Adipocyte (in vitro differentiated cells): ENCODE measurements around the gene GCLM.
"Not testable (repeated sequence)": the region's sequence is repeated elsewhere in the genome, so short reads cannot be mapped to it uniquely, and the experiment has no call there.

Experiments used
- DNase-seq: peaks from one replicate; pipeline ENCODE4 v3.0.0-alpha.2; 2015; ENCODE audit warnings: low read depth
- H3K27me3 ChIP-seq: replicated peaks from 2 replicates; pipeline ENCODE4 v1.7.0; 2013; ENCODE audit warnings: mild to moderate bottlenecking, low read length, moderate library complexity; ENCODE audit not compliant: control insufficient read depth, insufficient read depth
- H3K36me3 ChIP-seq: 2 replicates; pipeline ENCODE4 v1.7.0; 2013; ENCODE audit warnings: low read length, mild to moderate bottlenecking, moderate library complexity; ENCODE audit not compliant: control insufficient read depth, insufficient read depth, severe bottlenecking
- H3K4me1 ChIP-seq: 2 replicates; pipeline ENCODE4 v1.7.0; 2013; ENCODE audit warnings: mild to moderate bottlenecking, low read length, moderate library complexity; ENCODE audit not compliant: control insufficient read depth, insufficient read depth
- H3K4me3 ChIP-seq: 2 replicates; pipeline ENCODE4 v1.7.0; 2013; ENCODE audit warnings: mild to moderate bottlenecking, low read length, moderate library complexity
- H3K9ac ChIP-seq: 2 replicates; pipeline ENCODE4 v1.7.0; 2013; ENCODE audit warnings: mild to moderate bottlenecking, low read length, moderate library complexity
- H3K9me3 ChIP-seq: 2 replicates; pipeline ENCODE4 v1.7.0; 2013; ENCODE audit warnings: mild to moderate bottlenecking, low read length, moderate library complexity; ENCODE audit not compliant: control insufficient read depth

The GCLM gene, protein sequence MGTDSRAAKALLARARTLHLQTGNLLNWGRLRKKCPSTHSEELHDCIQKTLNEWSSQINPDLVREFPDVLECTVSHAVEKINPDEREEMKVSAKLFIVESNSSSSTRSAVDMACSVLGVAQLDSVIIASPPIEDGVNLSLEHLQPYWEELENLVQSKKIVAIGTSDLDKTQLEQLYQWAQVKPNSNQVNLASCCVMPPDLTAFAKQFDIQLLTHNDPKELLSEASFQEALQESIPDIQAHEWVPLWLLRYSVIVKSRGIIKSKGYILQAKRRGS

DNA sequence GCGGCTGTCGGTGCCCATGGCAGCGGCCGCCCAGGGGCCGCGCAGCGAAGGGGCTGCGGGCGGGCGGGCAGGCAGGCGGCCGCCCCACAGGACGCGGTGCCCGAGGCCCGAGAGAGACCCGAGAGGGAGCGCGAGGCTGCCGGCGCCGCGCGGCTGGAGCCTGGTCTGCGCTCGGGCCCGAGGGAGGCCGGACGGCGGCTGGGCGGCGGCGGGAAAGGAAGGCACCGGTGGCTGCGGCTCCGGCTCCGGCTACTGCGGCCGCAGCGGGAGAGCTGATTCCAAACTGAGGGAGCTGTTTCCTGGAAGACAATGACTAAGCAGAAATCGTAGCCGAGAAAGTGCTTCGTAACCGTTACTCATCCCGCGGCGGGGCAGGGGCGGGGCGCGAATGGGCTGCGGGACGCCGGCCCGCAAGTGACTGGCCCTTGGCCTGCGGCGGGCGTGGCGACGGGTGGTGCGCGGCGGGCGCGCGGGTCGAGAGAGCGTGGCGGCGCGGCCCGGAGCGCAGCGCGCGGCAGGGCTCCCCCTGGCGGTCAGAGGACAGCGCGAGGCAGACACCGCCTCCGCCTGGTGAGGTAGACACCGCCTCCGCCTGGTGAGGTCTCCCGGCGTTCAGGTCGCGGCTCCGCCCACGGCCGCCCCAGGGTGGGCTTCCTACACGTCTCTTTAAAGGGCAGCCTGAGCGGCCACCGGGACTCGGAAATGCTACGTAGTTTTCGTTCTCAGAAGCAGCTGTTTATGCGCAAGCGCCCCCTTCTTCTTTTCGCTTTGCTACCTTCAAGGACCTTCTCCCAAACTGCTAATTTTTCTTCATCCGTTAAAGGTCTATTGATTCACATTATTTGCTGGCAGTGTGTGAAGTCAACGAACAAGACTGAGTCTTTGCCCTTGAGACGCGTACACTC lies at the start of gene GCLM:
Gene GCLM, minus strand, starts transcription at position 285 of the 905 bp plus-strand sequence. Its CDS starts 267 bp downstream, at position 18.
- peak; percentile 97 for DNase-seq
- peak within 1 kb of the TSS; percentile 89 for H3K9ac ChIP-seq
- no peaks in the 10 kb centered on the region for H3K9me3 ChIP-seq
- H3K4me1 ChIP-seq = peaks cover 39% of the 10 kb centered on the region
- H3K36me3 ChIP-seq = no peaks in the 10 kb centered on the region
- H3K4me3 ChIP-seq = peak within 1 kb of the TSS; percentile 94
- H3K27me3 ChIP-seq = no peaks in the 10 kb centered on the region

DNA sequence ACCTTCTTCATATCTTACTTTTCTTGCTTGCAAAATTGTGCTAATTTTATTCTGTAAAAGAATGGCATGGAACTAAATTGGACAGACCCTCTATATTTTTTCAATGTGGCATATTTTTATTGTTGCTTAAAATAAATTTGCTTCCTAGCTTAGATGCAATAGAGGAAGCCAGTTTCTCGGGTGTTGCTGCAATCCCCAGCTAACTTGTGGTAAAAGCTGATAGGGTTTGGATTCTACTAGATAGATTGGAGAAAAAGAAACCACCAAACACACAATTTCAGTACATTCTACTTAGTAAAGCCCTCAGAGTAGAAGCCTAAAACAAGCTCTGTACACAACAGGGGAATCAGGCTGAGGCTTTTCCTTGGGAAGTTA lies 49.5 kb upstream of the GCLM start:
- Histone ChIP-seq H3K9me3 (peaks cover 20% of the 10 kb centered on the region), H3K4me1 (peaks cover 6% of the 10 kb centered on the region), H3K4me3 (no peak overlapping the region), H3K27me3 (no peaks in the 10 kb centered on the region), H3K9ac (no peak overlapping the region), H3K36me3 (no peaks in the 10 kb centered on the region)
- DNase-seq = no peak

DNA sequence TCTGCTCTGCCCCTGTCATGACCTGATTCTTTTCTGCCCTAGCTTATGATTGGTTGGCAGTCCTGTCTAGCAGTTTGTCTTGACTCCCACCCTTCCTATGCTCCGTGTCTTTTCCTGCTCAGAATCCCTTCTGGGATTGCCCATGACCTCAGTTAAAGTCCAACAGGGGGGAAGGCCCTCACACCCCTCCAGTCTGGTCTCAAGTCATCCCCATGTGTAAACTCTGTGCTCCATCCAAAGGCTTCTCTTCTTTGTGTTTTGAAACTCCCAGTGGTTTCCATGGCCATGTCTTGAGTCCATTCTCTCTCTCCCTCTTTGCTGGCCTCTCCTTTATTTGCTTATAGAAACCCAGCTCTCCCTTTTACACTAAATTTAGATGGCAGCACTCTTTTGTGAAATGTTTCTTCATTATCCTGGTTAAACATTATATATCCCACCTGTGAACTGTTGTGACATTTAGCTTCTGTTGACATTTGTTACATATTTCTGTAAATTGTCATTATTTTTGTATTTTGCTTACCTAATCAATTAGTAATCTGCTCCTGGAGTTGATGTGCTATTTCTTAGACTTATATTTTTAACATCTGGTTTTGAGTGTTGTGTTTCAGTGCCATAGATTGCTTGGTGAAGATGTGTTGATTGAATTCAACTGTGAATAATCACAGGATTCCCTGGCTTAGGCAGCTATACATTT lies 48.9 kb upstream of the GCLM start:
- H3K36me3 ChIP-seq = no peaks in the 10 kb centered on the region
- peaks cover 20% of the 10 kb centered on the region for H3K9me3 ChIP-seq
- H3K4me1 ChIP-seq = peaks cover 2% of the 10 kb centered on the region
- no peak for DNase-seq
- H3K27me3 ChIP-seq = no peaks in the 10 kb centered on the region
- H3K9ac ChIP-seq = no peak overlapping the region
- no peak overlapping the region for H3K4me3 ChIP-seq

DNA sequence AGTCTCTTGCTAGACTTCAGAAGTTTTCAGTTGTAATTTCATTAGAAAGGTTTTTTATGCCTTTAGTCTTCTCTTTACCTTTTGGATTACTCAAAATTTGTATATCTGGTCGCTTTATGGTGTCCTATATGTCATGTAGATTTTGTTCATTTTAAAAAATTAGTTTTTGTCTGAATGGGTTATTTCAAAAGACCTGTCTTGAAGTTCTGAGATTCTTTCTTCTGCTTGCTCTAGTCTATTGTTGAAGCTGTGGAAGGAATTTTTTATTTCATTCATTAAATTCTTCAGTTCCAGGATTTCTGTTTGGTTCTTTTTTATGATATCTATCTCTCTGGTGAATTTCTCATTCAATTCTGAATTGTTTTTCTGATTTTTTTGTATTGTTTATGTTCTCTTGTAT lies 46.5 kb upstream of the GCLM start:
- Histone ChIP-seq H3K9me3 (peaks cover 38% of the 10 kb centered on the region), H3K4me1 (no peaks in the 10 kb centered on the region), H3K9ac (no peak overlapping the region), H3K4me3 (no peak overlapping the region), H3K27me3 (no peaks in the 10 kb centered on the region), H3K36me3 (no peaks in the 10 kb centered on the region)
- no peak for DNase-seq

DNA sequence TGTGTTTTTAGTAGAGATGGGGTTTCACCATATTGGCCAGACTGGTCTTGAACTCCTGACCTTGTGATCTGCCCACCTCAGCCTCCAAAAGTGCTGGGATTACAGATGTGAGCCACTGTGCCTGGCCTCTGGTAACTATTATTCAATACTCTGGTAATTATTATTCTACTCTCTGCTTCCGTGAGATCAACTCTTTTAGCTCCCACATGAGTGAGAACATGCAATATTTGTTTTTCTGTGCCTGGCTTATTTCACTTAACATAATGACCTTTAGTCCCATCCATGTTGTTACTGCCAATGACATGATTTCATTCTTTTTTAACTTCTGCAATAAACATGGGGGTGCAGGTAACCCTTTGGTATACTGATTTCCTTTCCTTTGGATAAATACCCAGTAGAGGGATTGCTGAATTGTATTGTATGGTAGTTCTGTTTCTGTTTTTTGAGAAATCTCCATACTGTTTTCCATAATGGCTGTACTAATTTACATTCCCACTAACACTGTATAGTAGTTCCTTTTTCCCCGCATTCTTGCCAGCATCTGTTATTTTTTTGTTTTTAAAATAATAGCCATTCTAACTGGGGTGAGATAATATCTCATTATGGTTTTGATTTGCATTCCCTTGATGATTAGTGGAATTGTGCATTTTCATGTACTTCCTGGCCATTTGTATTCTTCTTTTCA lies 37.9 kb upstream of the GCLM start:
- DNase-seq = not testable (repeated sequence)

DNA sequence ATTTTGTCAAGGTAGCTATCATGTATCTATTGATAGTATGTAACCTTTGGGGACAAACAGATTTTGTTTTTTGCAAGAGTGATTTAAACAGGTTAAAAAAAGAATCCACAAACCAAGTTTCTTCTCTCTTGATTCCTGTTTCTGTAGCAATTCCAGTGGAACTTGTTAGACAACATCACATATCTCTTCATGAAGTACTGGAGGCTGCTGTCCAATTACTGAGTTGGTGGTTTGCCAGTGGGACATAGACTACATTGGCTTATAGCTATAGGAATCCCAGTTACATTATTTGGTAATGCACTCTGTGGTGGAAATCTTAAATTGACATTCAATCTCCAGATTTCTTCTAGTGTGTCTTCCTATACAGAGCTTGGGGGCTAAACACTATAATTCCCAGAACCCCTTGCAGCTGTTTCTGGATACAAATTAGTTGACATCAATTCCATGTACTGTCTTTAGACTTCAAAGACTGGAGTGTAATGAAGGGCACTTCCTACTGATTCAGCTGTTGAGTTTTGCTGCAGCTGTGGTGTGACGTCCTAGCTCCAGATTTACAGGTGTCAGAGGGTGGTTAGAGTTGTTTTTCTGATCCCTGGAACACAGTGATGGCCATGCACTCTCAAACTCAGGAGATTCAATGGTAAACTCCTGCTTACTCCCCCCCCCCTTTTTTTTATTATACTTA lies 29.4 kb upstream of the GCLM start:
- Histone ChIP-seq H3K36me3 (no peaks in the 10 kb centered on the region), H3K9me3 (no peaks in the 10 kb centered on the region), H3K9ac (no peak overlapping the region), H3K4me3 (no peak overlapping the region), H3K4me1 (no peaks in the 10 kb centered on the region), H3K27me3 (no peaks in the 10 kb centered on the region)
- DNase-seq = no peak

More for the DNA sequence above, 37.9 kb upstream of the GCLM start:
- H3K4me3 ChIP-seq, H3K9ac ChIP-seq, H3K4me1 ChIP-seq, H3K27me3 ChIP-seq, H3K36me3 ChIP-seq: not testable (repeated sequence)
- H3K9me3 ChIP-seq = peaks cover 12% of the 10 kb centered on the region

DNA sequence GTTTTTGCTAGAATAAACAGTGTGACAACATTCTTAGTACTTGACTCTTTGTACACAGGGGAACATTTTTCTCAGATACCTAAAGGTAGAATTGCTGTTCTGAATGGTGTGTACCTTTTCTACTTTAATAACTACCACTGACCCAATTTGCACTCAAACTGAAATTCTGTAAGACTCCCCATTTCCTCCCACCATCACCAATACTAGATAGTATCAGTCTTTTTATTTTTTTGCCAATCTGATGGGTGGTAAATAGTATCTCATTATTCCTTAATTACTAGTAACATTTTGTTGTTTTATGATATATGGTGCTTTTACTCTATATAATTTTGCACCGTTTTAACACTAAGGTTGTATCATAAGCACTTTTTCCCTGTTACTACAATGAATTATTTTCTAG lies 28.8 kb upstream of the GCLM start:
- DNase-seq = no peak
- Histone ChIP-seq H3K9ac (no peak overlapping the region), H3K9me3 (no peaks in the 10 kb centered on the region), H3K4me3 (no peak overlapping the region), H3K27me3 (no peaks in the 10 kb centered on the region), H3K36me3 (no peaks in the 10 kb centered on the region), H3K4me1 (no peaks in the 10 kb centered on the region)

DNA sequence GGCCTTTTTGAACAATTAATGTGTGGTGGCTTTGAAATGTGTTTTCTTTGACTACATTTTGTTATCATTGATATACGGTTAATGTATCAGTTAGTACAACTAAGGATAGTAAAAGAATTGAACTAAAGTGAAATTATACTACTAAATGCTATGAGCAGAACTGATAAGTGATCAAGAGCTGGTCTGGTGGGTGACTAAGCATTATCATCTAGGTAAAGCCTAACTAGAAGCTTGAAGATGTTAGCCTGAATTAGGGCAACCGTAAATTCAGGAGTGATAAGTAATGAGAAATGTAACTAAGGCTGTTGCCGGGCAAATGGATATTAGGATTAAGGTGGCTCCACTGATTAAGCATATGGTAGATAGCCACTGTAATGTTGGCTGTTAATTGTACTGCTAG lies 16.0 kb upstream of the GCLM start:
- Histone ChIP-seq H3K9me3 (no peaks in the 10 kb centered on the region), H3K9ac (no peak overlapping the region), H3K27me3 (no peaks in the 10 kb centered on the region), H3K36me3 (no peaks in the 10 kb centered on the region), H3K4me1 (no peaks in the 10 kb centered on the region), H3K4me3 (no peak overlapping the region)
- DNase-seq = no peak

DNA sequence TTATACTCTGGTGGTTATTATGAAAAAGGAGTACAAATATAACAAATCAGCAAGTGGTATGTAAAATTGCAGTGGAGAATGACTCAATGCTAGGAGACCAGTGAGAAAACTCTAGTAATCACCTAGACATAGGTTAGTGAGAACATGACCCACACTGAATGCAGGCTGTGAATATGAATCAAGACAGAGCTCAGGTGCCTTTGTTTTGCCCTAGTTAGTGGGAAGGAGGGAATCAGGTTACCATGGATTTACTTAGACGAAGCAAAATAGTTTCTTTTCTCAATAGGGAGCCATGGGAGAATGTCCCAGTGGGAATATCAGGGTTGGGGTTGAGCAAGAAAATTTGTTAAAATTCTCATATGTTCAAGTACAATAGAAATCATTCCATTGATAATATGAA lies 10.6 kb upstream of the GCLM start:
- DNase-seq = no peak
- Histone ChIP-seq H3K4me1 (no peaks in the 10 kb centered on the region), H3K4me3 (no peak overlapping the region), H3K9me3 (peaks cover 7% of the 10 kb centered on the region), H3K9ac (no peak overlapping the region), H3K36me3 (no peaks in the 10 kb centered on the region), H3K27me3 (no peaks in the 10 kb centered on the region)

DNA sequence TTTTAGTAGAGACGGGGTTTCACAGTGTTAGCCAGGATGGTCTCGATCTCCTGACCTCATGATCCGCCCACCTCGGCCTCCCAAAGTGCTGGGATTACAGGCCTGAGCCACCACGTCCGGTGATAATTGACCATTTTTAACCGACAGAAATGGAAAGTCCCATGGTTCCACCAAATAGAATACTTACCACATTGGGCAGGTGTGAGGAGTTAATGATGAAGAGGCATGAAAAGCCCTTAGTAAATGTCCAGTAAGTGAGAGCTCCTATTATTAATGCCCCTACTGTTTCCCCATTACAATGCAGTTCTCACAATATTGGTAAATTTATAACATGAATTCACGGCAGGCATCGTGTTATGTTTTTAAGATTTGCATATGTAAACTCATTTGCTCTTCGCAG lies 8.1 kb upstream of the GCLM start:
- Histone ChIP-seq H3K9me3 (peaks cover 7% of the 10 kb centered on the region), H3K4me1 (no peaks in the 10 kb centered on the region), H3K4me3 (no peak overlapping the region), H3K9ac (no peak overlapping the region), H3K27me3 (no peaks in the 10 kb centered on the region), H3K36me3 (no peaks in the 10 kb centered on the region)
- DNase-seq = no peak
